SHP77 treated with DMSO at 0.1 percent for 48 hours (cell line): Measurements from ENCODE around the gene NFIA.

Experiments used
- DNase-seq: peaks from one replicate; lab custom pipeline; 2025; lab: John Stamatoyannopoulos, UW

NFIA gene

GRCh38 chr1:61247051-61247825 lies 164.9 kb downstream of the NFIA start:
- no peak for DNase-seq

- DNase-seq = no peak
Observed at GRCh38 chr1:61247881-61248752, 165.8 kb downstream of the NFIA start.

- no peak for DNase-seq
Observed at GRCh38 chr1:61250933-61251332, 168.6 kb downstream of the NFIA start.

GRCh38 chr1:61253059-61253735 lies 170.8 kb downstream of the NFIA start:
- DNase-seq = peak; percentile 80

- DNase-seq = no peak
Observed at GRCh38 chr1:61253912-61254633, 171.7 kb downstream of the NFIA start.

GRCh38 chr1:61254634-61255357 lies 172.4 kb downstream of the NFIA start:
- DNase-seq = no peak

GRCh38 chr1:61255358-61255703 lies 173.0 kb downstream of the NFIA start:
- no peak for DNase-seq

- DNase-seq = no peak
Observed at GRCh38 chr1:61259379-61260148, 177.2 kb downstream of the NFIA start.

- DNase-seq = no peak
Observed at GRCh38 chr1:61260171-61260570, 177.8 kb downstream of the NFIA start.

- no peak for DNase-seq
Observed at GRCh38 chr1:61261595-61261994, 179.2 kb downstream of the NFIA start.

- DNase-seq = no peak
Observed at GRCh38 chr1:61263905-61264824, 181.8 kb downstream of the NFIA start.

GRCh38 chr1:61264825-61265242 lies 182.5 kb downstream of the NFIA start:
- no peak for DNase-seq

- DNase-seq = no peak
Observed at GRCh38 chr1:61265665-61266064, 183.3 kb downstream of the NFIA start.

GRCh38 chr1:61266738-61267137 lies 184.4 kb downstream of the NFIA start:
- DNase-seq = no peak

- DNase-seq = no peak
Observed at GRCh38 chr1:61268546-61269240, 186.3 kb downstream of the NFIA start.

GRCh38 chr1:61269602-61270001 lies 187.2 kb downstream of the NFIA start:
- no peak for DNase-seq

GRCh38 chr1:61270107-61270506 lies 187.7 kb downstream of the NFIA start:
- no peak for DNase-seq

- DNase-seq = no peak
Observed at GRCh38 chr1:61270761-61271411, 188.5 kb downstream of the NFIA start.
